Suprapubic skin (tissue), 4 donors: ENCODE results near the gene RNF103. TPM values are rescaled to one million over a fixed set of nuclear protein-coding genes. Genes with fewer than 3 reads are reported as not detected.

ENCODE experiments used
- DNase-seq, 2 donors: peaks; one replicate each; pipeline ENCODE4 v3.0.0-alpha.2; 2019; ENCODE audit warnings: low spot score in 2 of 2
- H3K27ac ChIP-seq: fragments of 200-600 bp; sonication (generic); one replicate; pipeline ENCODE4 v1.5.1; 2019
- H3K27me3 ChIP-seq: fragments of 200-600 bp; sonication (generic); one replicate; pipeline ENCODE4 v1.5.1; 2019
- H3K36me3 ChIP-seq: fragments of 200-600 bp; sonication (generic); one replicate; pipeline ENCODE4 v1.5.1; 2019
- H3K4me1 ChIP-seq: fragments of 200-600 bp; sonication (generic); one replicate; pipeline ENCODE4 v1.5.1; 2019
- H3K4me3 ChIP-seq: fragments of 200-600 bp; sonication (generic); one replicate; pipeline ENCODE4 v1.5.1; 2019; ENCODE audit warnings: mild to moderate bottlenecking
- H3K9me3 ChIP-seq: fragments of 200-600 bp; sonication (generic); one replicate; pipeline ENCODE4 v1.5.1; 2019
- CTCF ChIP-seq, 2 donors: fragments of 200-600 bp in 1 of 2; fragments of 450-650 bp in 1 of 2; sonication (generic) in 1 of 2; IDR thresholded peaks; one replicate each; pipeline ENCODE4 v1.5.1; 2016 to 2019; ENCODE audit warnings: antibody characterized with exemption in 2 of 2, mild to moderate bottlenecking in 1 of 2, moderate library complexity in 1 of 2
- EP300 ChIP-seq: sonication (generic); formaldehyde crosslinking; IDR thresholded peaks from one replicate; pipeline ENCODE4 v1.6.1; 2017; ENCODE audit warnings: antibody characterized with exemption
- POLR2A ChIP-seq, 2 donors: fragments of 450-650 bp; IDR thresholded peaks; one replicate each; pipeline ENCODE4 v1.6.1; 2017; ENCODE audit warnings: antibody characterized with exemption in 2 of 2, mild to moderate bottlenecking in 2 of 2, moderate library complexity in 2 of 2
- POLR2AphosphoS5 ChIP-seq, 3 donors: sonication (generic); formaldehyde crosslinking; IDR thresholded peaks; one replicate each; pipeline ENCODE4 v1.6.1; 2017; ENCODE audit warnings: antibody characterized with exemption in 3 of 3
- WGBS: methylation state at CpG from one replicate; pipeline ENCODE4 v1.1.5; 2018; 5-methylcytosine and 5-hydroxymethylcytosine counted together
- total RNA-seq, 4 donors: library from RNA; depleted of rRNA; stranded (reverse); fragments of >200 nt; gene quantifications; one replicate each; pipeline ENCODE4 v1.1.0, GENCODE V29; 2016

Gene RNF103
- total RNA-seq, 4 donors from 2014 or later = 24.7 to 48.8 (median 31.8) TPM

- Histone ChIP-seq H3K36me3 (no peaks in the 10 kb centered on the region), H3K9me3 (no peaks in the 10 kb centered on the region), H3K27me3 (no peaks in the 10 kb centered on the region), H3K4me1 (no peaks in the 10 kb centered on the region), H3K27ac (no peak overlapping the region), H3K4me3 (no peak overlapping the region)
- WGBS = 86% methylated on average over 3 of the region's 3 CpGs
- TF ChIP-seq EP300 (no peak), POLR2A (IDR thresholded peaks at IDR 0.05) (no peak), POLR2AphosphoS5 (IDR thresholded peaks at IDR 0.05) (no peak), CTCF (IDR thresholded peaks at IDR 0.05) (no peak)
- no peak for DNase-seq
These were observed 37.7 kb upstream of the RNF103 start for GRCh38 chr2:86661333-86661732.

GRCh38 chr2:86650188-86650587 is 26.5 kb upstream of the RNF103 start:
- no peak for DNase-seq
- Histone ChIP-seq H3K27me3 (no peaks in the 10 kb centered on the region), H3K4me3 (no peak overlapping the region), H3K36me3 (no peaks in the 10 kb centered on the region), H3K9me3 (peaks cover 13% of the 10 kb centered on the region), H3K4me1 (no peaks in the 10 kb centered on the region), H3K27ac (no peak overlapping the region)
- TF ChIP-seq EP300 = no peak
- TF ChIP-seq POLR2AphosphoS5 (IDR thresholded peaks at IDR 0.05) = no peak
- no peak for TF ChIP-seq CTCF (IDR thresholded peaks at IDR 0.05)
- TF ChIP-seq POLR2A (IDR thresholded peaks at IDR 0.05) = no peak

GRCh38 chr2:86649119-86649947 is 25.7 kb upstream of the RNF103 start:
- no peak for TF ChIP-seq POLR2AphosphoS5 (IDR thresholded peaks at IDR 0.05)
- Histone ChIP-seq H3K4me3 (no peak overlapping the region), H3K27ac (no peak overlapping the region), H3K9me3 (peaks cover 13% of the 10 kb centered on the region), H3K27me3 (no peaks in the 10 kb centered on the region), H3K36me3 (no peaks in the 10 kb centered on the region), H3K4me1 (no peaks in the 10 kb centered on the region)
- DNase-seq = no peak
- 32% methylated on average over 1 of the region's 1 CpG for WGBS

- no peak for TF ChIP-seq POLR2A (IDR thresholded peaks at IDR 0.05)
- TF ChIP-seq EP300 = no peak
- TF ChIP-seq POLR2AphosphoS5 (IDR thresholded peaks at IDR 0.05) = no peak
- no peak for TF ChIP-seq CTCF (IDR thresholded peaks at IDR 0.05)
- 74% methylated on average over 2 of the region's 2 CpGs for WGBS
- Histone ChIP-seq H3K4me3 (no peak overlapping the region), H3K27me3 (no peaks in the 10 kb centered on the region), H3K27ac (no peak overlapping the region), H3K9me3 (peaks cover 13% of the 10 kb centered on the region), H3K36me3 (no peaks in the 10 kb centered on the region), H3K4me1 (no peaks in the 10 kb centered on the region)
- no peak for DNase-seq
These were observed 25.0 kb upstream of the RNF103 start for GRCh38 chr2:86648681-86649080.

- WGBS = 83% methylated on average over 1 of the region's 1 CpG
- no peaks in the 10 kb centered on the region for H3K27me3 ChIP-seq
- H3K36me3 ChIP-seq = no peaks in the 10 kb centered on the region
- no peaks in the 10 kb centered on the region for H3K4me1 ChIP-seq
- no peak overlapping the region for H3K4me3 ChIP-seq
- DNase-seq = no peak
- H3K9me3 ChIP-seq = peaks cover 13% of the 10 kb centered on the region
- TF ChIP-seq POLR2A (IDR thresholded peaks at IDR 0.05) (no peak), POLR2AphosphoS5 (IDR thresholded peaks at IDR 0.05) (no peak), EP300 (no peak), CTCF (IDR thresholded peaks at IDR 0.05) (no peak)
- H3K27ac ChIP-seq = no peak overlapping the region
These were observed 23.2 kb upstream of the RNF103 start for GRCh38 chr2:86646865-86647264.

- 69% methylated on average over 4 of the region's 4 CpGs for WGBS
- TF ChIP-seq POLR2A (IDR thresholded peaks at IDR 0.05) (no peak), POLR2AphosphoS5 (IDR thresholded peaks at IDR 0.05) (no peak)
- Histone ChIP-seq H3K36me3 (no peaks in the 10 kb centered on the region), H3K27me3 (no peaks in the 10 kb centered on the region), H3K9me3 (peaks cover 13% of the 10 kb centered on the region), H3K4me1 (no peaks in the 10 kb centered on the region), H3K4me3 (no peak overlapping the region), H3K27ac (no peak overlapping the region)
- no peak for DNase-seq
These were observed 22.7 kb upstream of the RNF103 start for GRCh38 chr2:86646329-86646728.
